GM18867 (cell line): ENCODE data around the gene SLC35D1.
"Not testable (repeated sequence)": the region's sequence is repeated elsewhere in the genome, so short reads cannot be mapped to it uniquely, and the experiment has no call there.

Experiments
- ATAC-seq: cut with Tn5 transposase; IDR thresholded peaks from one replicate; pipeline ENCODE4 v1.9.1; 2021; ENCODE audit warnings: mild to moderate bottlenecking, moderate library complexity; ENCODE audit not compliant: unreplicated experiment

The SLC35D1 gene

GRCh38 chr1:66993076-66993475 is 60.9 kb downstream of the SLC35D1 start:
- no peak for ATAC-seq

GRCh38 chr1:66985835-66986234 is 68.1 kb downstream of the SLC35D1 start:
- ATAC-seq: no peak

DNA sequence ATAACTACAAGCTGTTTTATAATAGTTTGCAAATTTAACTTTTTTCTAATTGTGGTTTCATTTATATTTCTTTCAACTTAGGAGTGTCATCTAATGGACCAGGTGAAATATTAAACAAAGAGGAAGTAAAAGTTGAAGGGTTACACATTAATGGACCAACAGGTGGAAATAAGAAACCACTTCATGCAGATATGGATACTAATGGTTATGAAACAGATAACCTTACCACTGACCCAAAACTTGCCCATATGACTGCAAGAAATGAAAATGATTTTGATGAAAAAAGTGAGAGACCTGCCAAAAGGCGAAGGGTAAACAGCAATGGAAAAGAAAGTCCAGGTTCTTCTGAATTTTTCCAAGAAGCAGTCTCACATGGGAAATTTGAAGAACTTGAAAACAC is 69.5 kb downstream of the SLC35D1 start:
- ATAC-seq: peak; percentile 92

- ATAC-seq: peak; percentile 41
Measured at GRCh38 chr1:66982561-66983260, 71.2 kb downstream of the SLC35D1 start.

DNA sequence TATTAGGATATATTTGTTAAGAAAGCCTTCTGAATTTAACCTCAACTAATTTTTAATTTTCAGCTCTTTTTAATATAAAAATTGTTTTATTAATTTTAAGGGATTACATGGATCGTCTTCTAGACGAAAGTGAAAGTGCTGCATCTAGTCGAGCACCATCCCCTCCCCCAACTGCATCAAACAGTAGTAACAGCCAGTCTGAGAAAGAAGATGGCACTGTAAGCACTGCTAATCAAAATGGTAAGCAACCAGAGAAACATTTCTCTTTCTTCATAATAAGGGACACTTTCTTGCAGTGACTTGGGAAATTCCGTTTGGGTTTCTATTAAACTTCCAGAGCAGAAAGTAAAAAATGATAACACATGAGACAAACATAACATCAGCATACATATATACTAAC is 72.3 kb downstream of the SLC35D1 start:
- no peak for ATAC-seq

DNA sequence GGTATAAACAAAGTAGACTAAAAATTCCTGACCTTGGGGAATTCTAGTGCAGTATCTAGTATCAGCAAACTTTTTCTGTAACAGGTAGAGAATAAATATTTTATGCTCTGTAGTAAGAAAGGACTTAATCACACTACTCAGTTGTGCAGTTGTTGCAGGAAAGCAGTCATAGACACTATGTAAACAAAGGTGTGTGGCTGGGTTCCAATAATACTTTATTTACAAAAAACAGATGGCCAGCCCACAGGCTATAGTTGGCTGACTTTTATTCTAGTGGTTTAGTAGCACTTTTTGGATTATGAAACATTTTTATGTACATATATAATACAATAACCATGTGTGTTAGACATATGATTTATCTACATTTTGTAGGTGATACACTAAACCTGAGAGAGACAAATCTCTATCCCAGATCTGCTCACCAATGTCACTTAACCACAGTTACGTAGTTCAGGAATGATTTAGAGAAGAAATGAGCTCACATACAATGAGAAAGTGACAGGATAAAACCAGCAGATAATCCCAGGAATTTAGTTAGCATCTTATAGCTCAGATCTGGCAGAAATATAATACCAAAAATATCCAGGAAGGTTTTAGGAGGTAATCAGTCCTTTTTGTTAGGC is 73.1 kb downstream of the SLC35D1 start:
- ATAC-seq: no peak

- not testable (repeated sequence) for ATAC-seq
Measured at GRCh38 chr1:66979621-66980020, 74.3 kb downstream of the SLC35D1 start.

GRCh38 chr1:66978201-66978600 is 75.7 kb downstream of the SLC35D1 start:
- ATAC-seq: no peak

DNA sequence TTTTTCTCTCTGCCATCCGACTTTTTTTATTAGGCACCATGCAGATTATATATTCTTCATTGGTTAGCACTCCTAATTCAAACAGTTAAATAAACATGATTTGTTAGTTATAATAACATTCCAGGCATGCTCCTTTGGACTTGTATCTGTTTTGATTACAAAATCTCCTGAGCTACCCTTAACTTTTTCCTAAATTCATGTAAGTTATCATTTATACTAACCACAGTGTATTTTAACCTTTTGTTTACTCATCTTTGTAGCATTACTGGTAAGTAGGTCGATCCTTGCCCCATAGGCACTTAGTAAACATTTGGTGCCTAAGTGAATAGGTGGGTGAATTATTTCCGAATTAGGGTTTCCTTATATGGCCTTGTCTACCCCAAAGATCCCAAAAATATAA is 85.4 kb downstream of the SLC35D1 start:
- no peak for ATAC-seq

DNA sequence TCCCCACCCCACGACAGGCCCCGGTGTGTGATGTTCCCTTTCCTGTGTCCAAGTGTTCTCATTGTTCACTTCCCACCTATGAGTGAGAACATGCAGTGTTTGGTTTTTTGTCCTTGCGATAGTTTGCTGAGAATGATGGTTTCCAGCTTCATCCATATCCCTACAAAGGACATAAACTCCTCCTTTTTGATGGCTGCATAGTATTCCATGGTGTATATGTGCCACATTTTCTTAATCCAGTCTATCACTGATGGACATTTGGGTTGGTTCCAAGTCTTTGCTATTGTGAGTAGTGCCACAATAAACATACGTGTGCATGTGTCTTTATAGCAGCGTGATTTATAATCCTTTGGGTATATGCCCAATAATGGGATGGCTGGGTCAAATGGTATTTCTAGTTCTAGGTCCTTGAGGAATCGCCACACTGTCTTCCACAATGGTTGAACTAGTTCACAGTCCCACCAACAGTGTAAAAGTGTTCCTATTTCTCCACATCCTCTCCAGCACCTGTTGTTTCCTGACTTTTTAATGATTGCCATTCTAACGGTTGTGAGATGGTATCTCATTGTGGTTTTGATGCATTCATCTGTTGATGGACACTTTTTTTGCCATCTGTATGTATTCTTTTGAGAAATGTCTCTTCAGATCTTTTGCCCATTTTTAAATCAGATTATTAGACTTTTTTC is 87.6 kb downstream of the SLC35D1 start:
- ATAC-seq: not testable (repeated sequence)

DNA sequence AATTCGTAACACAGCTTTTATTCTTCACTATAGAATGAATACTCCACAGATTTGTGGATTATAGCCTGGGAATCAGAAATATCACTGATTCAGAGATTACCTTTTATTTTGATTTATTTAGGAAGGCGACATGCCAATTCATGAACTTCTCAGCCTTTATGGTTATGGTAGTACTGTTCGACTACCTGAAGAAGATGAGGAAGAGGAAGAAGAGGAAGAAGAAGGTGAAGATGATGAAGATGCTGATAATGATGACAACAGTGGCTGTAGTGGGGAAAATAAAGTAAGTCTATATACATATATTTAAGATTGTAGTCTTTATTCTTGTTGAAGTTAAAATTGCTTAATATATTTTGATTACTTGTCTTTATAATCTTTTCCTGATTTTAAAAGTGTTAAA is 96.0 kb downstream of the SLC35D1 start:
- ATAC-seq: no peak

DNA sequence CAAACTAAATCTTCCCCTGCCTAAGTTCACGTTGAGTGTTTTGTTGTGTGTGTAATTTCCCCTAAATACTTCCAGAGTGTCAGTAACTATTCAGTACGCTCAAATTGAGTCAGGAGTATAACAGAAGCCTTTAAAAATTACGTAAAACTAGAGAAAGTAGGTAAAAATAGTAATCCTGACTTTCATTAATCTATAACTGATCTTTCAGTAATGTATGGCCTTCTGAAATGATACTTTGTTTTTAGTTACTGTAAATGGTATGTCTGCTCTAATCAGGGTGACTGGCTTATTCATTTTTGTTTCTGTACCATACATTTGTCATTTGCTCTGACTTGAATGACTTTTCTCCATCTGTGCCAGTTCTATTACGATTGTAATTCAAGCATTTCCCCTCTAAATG is 99.7 kb downstream of the SLC35D1 start:
- peak; percentile 59 for ATAC-seq

GRCh38 chr1:66951513-66951912 is 102.4 kb downstream of the SLC35D1 start:
- no peak for ATAC-seq
